M059J (cell line): Measurements from ENCODE around the gene MYL6B. TPM values are rescaled to one million over a fixed set of nuclear protein-coding genes. Genes with fewer than 3 reads are reported as not detected.

ENCODE experiments used
- DNase-seq: peaks from one replicate; pipeline ENCODE4 v3.0.0-alpha.2; 2012; ENCODE audit warnings: low read depth
- total RNA-seq: library from RNA; depleted of rRNA; stranded (reverse); fragments of >200 nt; shearing (Covaris generic); gene quantifications from 2 replicates; pipeline ENCODE4 v1.2.3, GENCODE V29; 2014

Gene MYL6B
- total RNA-seq, 1 experiment from 2014 or later = 84.5 TPM

DNA sequence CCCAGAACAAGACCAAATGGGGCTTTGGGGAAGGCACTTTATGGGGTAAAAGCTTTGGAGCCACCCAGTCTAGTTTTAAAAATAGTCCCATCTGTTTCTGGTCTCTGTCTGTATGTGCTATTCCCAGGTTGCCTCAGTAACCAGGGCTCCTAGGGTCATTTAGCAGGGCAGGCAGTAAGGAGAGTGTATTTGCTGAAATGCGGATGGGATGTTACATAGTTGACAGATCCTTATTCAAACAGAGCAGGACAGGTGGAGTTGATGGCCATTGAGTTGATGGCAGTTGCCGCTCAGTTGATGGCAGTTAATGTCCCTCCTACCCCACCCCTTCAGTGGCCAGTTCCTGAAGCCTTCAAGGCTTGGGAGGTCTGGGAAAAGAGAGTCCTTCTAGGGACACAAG lies 29.8 kb upstream of the MYL6B start:
- no peak for DNase-seq

DNA sequence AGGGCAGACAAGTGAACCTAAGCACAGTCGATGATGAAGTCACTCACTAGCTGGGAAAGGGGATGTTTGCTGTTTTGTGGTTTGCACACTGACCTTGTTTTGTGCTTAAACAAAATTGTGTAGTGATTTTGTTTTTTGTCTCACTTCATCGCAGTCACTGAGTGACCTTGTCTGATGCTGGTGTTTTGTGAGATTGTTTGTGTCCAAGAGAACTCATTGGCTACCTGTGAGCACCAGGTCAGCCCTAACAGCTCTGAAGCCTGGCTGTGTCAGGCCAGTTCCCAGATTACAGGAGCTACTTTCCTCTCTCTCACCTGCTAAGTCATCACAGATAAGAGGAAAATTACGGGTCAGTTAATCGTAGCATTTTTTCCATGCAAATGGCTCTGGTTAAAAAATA lies 28.3 kb upstream of the MYL6B start:
- DNase-seq = no peak

DNA sequence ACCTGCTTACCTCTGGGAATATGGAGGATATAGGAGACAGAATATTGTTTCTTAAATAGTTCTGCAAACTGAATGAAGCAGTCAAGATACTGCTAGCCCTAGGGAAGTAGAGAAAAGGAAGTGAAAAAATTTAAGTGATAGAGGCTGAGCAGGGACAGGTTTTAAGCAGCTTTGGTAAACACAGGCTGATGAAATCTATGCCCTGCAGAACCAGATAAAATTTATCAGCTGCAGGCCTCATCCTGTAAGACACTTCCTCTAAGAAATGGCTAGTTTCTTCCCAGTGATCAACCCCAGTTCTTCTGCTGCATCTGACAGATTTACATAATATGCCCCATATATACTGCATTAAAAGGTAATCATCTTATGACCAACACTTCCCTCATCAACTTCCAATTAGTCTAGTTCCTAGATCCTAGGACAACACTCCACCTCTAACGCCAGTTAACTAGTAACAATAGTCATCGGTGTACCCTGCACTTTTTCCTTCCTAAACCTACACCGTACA lies 25.6 kb upstream of the MYL6B start:
- DNase-seq = no peak

DNA sequence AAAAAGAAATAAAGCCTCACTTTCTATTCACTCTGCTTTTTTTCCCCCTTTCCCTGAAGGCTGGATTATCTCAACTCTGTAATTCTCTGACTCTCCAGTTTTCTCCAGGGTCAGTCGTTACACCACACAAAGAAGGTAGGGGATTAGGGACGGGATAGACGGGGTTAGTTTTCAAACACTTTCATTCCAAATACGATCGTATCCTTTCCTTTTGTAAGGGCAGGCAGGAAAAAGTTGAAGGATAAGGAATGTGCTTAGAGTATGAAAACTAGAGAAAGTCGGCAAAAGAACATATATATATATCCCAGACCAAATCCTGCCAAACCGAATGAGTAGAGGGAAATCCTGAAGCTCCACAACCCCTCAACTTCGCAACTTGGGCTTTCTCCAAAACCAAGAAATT lies 24.9 kb upstream of the MYL6B start:
- no peak for DNase-seq

DNA sequence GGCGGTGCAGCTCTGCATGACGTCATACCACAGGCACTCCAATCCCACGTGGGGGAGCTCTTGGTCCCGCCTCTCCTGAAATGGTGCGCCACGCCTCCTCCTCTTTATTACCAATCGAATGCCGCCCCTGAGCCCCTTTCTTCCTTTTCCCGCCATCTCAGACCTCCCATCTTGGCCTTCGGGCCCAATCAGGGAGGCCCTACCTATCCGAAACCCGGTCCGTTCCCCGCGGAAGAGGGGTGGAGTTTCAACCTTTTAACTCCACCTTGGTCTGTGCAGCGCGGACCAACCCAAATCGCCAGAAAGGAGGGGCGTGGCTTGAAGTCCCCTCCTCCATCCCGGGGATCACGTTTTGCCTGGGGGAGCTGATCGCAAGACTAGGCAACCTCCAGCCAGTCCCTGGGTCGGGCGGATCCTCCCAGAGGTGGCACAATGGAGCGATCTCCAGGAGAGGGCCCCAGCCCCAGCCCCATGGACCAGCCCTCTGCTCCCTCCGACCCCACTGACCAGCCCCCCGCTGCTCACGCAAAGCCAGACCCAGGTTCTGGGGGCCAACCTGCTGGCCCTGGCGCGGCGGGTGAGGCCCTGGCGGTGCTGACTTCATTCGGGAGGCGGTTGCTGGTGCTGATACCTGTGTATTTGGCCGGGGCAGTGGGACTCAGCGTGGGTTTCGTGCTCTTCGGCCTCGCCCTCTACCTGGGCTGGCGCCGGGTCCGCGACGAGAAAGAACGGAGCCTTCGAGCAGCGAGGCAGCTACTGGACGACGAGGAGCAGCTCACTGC lies 24.3 kb upstream of the MYL6B start, which contains the start of gene ESYT1:
TSS of gene ESYT1 (plus strand) at position 380 of the 782 bp plus-strand sequence. CDS start at position 433, 53 bp downstream.
- DNase-seq = peak; percentile 100

DNA sequence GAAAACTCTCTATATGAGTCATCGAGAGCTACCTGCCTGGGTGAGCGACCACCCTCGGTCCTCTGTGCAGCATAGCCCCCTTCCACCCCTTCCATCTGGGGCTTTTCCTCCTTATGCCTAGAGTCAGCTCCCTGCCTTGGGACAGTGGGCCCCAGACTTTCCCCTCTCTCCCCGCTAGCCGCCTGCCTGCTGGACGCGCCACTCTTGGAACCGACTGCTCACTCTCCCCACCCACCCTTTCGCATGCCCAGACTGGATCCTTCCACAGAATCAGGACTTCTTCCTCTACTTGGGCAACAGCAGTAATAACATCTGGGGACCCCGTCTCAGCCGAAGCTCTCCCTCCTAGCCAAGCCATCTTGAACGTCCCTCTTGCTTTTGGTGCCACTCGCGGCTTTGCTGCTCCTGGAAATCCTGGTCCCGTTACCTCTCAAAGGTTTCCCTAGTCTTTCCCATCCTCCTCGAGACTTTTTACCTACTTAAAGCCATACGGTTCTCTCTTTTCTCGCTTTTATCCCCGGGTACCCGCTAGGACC lies 23.6 kb upstream of the MYL6B start:
- DNase-seq = peak; percentile 41

DNA sequence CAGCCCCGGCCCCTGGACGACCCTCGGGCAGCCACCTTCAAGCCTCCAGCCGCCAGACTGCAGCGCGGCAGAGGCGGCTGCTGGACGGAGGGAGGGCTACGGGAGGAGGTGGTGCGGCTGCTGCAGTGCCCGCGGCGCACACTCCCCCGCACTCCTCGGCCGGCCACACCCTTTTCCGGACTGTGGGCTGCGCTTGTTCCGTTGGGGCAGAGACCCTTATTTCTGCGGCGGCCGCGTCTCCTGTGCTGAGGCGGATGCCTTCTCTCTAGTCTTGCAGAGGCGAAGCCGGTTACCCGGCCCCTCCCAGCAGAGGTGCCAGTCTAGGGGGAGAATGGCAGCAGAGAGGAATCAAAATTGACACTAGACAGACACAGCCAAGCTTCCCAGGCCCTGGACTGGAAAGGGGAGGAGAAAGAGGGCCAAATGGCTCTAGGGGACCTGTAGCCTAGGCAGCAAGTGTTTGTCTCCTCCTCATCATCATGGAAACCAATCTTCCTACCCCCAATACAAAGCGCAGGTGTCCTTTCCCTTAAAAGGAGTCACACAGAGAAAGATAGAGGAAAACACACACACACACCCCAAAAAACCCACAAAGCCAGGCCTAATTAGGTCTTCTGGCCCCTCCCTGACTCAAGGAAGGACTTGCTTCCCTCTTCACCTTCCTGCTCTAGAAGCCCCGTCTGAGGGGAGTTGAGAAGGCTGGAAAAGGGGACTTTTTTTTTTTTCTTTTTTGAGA lies 23.0 kb upstream of the MYL6B start:
- DNase-seq = peak; percentile 49

DNA sequence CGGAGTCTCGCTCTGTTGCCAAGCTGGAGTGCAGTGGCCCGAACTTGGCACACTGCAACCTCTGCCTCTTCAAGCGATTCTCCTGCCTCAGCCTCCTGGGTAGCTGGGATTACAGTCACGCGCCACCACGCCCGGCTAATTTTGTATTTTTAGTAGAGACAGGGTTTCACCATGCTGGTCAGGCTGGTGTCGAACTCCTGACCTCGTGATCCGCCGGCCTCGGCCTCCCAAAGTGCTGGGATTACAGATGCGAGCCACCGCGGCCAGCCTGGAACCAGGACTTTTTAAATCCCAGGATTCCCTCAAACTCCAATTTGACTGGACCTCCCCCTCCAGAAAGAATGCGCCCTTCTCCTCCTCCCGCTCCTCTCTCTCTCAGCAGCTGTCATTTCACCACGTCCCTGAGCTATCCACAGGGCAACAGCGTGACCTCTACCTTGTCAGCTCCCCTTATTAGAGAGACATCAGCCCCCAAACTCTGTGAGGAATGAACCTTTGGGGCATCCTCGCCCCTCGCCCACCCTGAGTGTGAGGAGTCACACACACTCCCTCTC lies 22.4 kb upstream of the MYL6B start:
- no peak for DNase-seq

DNA sequence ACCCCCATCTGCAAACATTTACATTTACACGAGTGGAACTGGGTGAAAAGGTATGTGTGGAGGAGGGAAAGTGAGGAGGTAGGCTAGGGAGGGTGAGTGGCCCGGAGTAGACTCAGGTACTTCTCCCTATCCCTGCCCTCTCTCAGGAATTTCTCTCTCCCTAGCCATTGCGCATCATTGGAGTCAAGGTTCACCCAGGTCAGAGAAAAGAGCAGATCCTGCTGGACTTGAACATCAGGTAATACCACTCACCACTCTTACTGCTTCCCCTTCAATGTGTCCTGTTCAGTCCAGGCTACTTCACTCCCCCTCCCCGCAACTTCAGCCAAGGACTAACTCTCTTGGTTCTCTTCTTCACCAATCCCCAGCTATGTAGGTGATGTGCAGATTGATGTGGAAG lies 21.5 kb upstream of the MYL6B start:
- DNase-seq = no peak

DNA sequence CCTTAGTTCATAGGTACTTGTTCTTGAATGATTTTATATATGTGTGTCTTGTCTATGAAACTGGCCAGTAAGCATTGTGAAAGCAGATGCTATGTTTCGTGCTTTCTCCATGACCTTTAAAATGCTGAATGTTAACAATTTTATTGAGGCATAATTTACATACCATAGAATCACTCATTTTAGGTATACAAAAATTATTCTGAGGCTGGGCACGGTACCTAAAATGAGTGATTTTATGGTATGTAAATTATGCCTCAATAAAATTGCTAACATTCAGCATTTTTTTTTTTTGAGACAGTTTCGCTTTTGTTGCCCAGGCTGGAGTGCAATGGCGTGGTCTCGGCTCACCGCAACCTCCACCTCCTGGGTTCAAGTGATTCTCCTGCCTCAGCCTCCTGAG lies 17.5 kb upstream of the MYL6B start:
- DNase-seq = no peak

DNA sequence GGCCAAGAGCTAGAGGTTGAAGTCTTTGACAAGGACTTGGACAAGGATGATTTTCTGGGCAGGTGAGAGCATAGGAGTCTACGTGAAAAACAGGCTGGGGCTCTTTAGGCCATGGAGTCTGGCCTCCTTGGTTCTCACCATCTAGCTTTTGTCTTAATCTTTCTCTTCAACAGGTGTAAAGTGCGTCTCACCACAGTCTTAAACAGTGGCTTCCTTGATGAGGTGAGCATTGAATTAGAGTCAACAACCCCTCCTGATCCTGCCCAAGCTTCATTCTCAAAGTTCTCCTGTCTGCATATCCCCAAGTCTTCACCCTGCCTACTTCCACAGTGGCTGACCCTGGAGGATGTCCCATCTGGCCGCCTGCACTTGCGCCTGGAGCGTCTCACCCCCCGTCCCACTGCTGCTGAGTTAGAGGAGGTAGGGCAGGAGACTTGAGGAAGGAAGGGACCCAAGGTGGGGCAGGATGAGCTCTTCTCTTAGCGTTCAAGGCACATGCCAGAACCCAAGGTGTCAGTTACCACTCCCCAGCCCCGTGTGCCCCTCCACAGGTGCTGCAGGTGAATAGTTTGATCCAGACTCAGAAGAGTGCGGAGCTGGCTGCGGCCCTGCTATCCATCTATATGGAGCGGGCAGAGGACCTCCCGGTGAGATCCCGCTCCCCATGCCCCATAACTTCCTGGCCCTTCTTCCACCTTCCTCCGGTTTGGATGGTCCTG lies 14.4 kb upstream of the MYL6B start:
- DNase-seq = no peak

DNA sequence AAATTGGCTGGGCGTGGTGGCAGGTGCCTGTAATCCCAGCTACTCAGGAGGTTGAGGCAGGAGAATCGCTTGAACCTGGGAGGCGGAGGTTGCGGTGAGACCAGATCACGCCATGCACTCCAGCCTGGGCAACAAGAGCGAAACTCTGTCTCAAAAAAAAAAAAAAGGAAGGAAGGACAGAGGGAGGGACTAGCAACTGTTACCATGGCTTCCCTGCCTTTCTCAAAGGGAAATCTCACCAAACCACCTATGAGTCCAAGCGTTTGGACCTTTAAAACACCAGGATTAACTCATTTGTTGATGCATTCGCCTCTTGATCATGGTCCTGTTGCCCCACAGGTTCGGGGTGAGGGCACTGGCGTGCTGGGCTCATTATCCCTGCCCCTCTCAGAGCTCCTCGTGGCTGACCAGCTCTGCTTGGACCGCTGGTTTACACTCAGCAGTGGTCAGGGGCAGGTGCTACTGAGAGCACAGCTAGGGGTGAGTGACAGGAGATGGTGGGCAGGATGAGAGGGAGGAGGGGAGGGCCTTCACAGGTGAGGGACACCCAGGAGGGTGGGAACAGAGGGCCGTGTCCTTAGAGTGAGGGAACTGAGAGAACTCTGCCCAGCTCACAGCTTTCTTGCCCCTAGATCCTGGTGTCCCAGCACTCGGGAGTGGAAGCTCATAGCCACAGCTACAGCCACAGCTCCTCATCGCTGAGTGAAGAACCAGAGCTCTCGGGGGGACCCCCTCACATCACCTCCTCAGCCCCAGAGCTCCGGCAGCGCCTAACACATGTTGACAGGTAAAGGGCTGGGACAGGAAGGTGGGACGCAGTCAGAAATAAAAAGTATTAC lies 10.2 kb upstream of the MYL6B start:
- no peak for DNase-seq

DNA sequence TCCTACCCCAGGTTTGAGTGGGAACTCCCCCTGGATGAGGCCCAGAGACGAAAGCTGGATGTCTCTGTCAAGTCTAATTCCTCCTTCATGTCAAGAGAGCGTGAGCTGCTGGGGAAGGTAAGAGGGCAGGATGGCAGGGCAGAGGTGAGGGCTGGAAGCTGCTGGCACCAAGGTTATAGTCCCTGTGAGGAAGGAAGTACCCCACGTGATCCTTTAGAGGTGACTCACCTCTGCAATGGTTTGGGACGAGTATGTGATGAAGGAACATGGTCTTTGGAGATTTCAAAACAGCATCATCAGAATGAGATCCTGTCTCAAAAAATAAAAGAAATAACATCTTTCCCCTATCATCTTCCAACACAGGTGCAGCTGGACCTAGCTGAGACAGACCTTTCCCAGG lies 9.2 kb upstream of the MYL6B start:
- DNase-seq = no peak

DNA sequence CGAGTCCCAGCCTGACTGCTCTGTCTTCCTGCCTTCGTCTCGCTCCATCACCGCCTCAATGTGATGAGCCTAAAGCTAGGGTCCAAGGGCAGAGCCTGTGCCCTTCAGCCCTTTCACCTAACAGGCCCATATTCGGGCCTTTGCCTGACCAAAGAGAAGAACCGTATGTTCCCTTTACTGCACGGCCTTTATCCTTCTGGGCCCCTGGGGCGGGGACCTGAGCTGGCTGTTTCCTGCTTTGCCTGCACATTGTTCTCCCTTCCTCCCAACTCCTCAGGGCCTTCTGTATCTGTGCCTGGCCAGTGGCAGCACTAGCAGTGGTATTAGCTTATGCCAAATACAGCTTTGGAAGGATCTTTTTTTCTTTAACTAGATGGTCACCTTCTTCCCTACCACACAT lies 8.5 kb upstream of the MYL6B start:
- DNase-seq = no peak

DNA sequence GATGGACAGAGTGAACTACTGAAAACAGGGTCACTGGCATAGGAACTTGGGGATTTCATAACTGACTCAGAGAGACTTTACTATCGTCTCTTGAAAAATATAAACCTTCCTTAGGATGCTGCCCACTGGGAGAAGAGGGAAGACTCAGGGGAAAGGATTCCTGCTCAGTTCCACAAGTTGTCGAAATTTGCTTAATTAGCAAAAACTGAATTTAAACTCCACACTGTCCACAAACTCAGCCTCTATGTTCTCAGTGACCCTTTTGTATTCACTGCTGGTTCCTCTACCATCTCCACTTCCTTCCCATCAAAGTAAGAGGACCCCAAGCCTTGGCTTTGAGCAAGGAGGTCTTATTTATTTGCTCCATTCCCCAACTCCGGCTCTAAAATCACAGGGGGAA lies 7.2 kb upstream of the MYL6B start:
- no peak for DNase-seq

DNA sequence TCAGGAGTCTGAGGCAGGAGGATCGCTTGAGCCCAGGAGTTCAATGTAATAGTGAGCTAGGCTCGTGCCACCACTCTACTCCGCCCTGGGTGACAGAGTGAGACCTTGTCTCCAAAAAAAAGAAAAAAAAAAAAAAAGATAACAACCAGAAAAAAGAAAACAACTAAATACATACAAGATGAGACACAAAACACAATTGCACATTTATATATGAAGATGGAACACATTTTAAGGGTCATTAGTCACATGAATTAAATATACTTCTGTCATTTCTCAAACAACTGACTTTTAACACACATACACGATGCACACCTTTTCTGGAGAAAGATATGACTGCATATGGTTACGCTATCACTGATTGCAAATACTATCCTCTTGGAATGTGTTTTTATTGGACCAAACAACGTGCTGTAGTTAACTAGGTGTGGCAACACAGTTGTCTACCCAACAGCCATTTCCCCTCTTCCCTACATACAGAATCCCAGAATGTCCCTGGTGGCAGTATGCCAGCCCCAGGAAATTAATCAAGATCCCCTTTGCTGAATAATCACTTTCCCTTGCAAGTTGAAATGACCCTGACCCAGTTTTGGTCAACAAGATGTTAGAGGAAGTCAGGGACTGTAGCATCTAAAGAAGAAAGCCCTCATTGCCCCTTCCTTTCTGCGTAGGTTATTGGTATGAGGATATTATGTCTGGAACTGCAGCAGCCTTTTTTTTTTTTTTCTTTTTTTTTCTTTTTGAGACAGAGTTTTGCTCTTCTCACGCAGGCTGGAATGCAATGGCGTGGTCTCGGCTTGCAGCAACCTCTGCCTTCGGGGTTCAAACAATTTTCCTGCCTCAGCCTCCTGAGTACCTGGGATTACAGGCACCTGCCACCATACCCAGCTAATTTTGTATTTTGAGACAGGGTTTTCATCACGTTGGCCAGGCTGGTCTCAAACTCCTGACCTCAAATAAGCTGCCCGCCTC lies 5.6 kb upstream of the MYL6B start:
- DNase-seq = no peak

DNA sequence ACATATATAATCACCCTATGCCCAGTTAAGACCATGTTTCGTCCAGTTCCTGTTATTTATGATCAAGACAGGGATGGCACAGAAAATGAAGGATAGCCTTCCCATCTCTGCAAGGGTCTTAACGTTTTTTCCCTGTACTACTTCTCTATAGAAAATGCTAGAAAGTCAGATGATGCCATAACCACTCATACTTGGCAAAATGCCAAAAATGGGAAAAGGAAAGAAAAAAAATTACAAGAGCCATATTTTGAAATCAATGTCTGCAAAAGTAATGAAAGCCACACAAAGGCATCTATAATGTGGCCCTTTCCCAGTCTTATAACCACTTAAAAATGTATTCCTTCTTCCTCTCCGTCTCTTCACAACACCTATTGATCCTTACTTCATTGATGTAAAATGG lies 1.8 kb upstream of the MYL6B start:
- no peak for DNase-seq

DNA sequence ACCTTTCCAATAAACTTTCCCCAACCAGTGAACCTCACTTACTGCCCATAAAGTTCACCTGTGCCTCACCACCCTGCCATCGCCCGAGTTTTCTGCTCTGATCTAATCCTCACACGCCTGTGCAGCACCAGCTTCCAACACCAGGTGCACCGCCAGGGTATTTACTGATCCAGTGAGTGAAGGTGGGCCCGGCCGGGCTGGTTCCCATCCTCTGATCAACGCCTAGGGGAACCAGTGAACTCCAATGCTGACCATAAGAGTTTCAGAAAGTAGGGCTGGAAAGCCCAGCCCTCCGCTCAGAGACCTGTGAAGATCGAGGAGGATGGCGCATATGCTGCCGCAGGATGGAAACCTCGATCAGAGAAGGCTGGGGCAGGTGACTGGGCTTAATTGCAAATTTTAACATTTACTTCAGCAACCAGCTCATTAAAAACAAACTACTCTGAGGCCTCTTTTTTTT lies 685 bp upstream of the MYL6B start:
- no peak for DNase-seq
